ENCODE results near the gene KANK4. TPM values are rescaled to one million over a fixed set of nuclear protein-coding genes. Genes with fewer than 3 reads are reported as not detected.

Gene KANK4
- total RNA-seq, 1 donor from 2014 or later, result 2.4 TPM

DNA sequence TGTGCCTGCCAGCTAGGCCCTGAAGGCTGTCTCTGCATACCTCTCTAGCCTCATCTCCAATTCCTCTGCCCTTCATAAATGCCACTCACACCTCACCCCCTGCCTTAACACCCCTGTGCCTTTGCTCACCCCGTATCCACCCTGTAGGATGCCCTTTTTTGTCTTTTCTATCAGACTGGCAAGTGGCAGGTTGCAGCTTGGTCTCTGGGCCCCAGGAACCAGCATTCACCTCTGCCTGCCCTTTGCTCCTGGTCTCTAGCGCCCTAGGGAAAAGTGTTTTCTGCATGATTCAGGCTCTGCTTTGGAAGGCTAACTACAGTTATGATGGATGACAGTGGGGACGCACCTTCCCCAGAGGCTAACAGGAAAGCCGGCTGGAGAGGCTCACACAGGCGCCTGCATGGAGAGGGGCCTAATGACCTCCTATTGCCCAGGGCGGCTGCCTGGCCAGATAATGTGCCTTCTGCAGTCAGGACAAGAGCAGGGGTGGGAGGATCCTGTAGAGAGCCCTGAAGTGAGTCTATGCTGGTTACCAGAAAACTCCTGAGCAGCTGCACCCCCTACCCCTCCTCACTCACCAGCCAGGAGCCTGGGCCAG is 11.2 kb downstream of the KANK4 start:
- DNase-seq (ENCODE audit: low spot score), result no peak

GRCh38 chr1:62307446-62307845 is 11.8 kb downstream of the KANK4 start:
- no peak for ATAC-seq
- no peak for DNase-seq (ENCODE audit: low spot score)

More for the DNA sequence above, 11.2 kb downstream of the KANK4 start:
- no peak for ATAC-seq

DNA sequence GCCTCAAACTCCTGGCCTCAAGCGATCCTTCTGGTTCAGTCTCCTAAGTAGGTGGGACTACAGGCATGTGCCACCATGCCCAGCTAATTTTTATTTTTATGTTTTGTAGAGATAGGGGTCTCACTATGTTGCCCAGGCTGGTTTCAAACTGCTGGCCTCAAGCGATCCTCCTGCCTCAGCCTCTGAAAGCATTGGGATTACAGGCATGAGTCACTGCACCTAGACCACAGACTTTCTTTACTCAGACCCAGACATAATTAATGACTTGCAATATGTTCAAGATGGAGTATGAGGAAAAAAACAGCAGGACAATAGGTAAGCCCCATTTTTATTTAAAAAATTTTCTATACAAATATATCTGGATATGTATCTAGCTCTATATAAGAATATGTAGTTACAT is 13.2 kb downstream of the KANK4 start:
- DNase-seq (ENCODE audit: low spot score), result no peak
- no peak for ATAC-seq

GRCh38 chr1:62304975-62305374 is 14.3 kb downstream of the KANK4 start:
- no peak for ATAC-seq
- DNase-seq (ENCODE audit: low spot score), result no peak

DNA sequence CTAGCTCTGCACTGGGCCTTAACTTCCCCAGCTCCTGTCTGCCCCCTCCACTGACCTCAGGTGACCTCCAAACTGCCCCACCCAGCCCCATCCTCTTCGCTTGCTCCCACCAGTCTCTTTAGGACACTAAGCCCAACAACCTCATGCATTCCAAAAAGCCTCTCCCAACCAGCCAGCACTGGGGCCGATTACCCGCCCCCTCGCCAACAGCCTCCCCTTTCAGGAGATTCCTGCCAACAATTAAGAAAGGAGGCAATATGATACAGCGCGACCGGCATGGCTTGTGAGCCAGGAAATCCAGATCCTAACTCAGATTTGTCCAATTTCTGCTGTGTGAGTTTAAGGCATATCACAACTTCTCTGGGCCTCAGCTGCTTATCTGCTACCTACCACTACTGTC is 14.7 kb downstream of the KANK4 start:
- DNase-seq (ENCODE audit: low spot score) (no peak), ATAC-seq (no peak)

- DNase-seq (ENCODE audit: low spot score) (no peak), ATAC-seq (no peak)
These were observed 17.4 kb downstream of the KANK4 start for GRCh38 chr1:62301726-62302390.

- DNase-seq (ENCODE audit: low spot score), result no peak
- peak; percentile 47 for ATAC-seq
These were observed 19.6 kb downstream of the KANK4 start for GRCh38 chr1:62299426-62300200.

DNA sequence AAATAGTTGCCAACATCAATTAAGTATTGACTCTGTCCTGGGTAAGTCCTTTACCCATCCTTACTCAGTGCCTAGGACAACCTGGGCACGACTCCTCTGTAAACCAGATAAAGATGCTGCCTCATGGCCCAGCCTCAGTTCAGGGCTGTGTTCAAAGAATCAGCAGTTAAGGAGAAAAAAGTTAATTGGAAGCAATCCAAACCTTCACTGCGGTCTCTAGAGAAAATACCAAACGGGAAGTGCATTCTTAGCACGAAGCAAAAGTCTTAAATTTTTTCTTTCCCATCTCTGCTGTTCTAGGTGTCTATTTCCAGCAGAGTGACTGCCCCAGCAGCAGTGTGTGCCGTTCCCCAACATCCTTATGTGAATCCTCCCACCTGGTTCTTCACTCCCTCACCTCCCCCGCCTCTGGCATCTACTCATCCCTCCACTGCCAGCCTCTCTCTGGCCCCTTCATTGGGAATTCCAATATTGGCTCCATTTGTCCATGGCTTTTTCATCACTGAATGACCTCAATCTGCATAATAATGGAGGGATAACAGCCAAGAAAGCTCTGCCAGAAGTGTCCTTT is 23.2 kb downstream of the KANK4 start:
- no peak for ATAC-seq
- no peak for DNase-seq (ENCODE audit: low spot score)

DNA sequence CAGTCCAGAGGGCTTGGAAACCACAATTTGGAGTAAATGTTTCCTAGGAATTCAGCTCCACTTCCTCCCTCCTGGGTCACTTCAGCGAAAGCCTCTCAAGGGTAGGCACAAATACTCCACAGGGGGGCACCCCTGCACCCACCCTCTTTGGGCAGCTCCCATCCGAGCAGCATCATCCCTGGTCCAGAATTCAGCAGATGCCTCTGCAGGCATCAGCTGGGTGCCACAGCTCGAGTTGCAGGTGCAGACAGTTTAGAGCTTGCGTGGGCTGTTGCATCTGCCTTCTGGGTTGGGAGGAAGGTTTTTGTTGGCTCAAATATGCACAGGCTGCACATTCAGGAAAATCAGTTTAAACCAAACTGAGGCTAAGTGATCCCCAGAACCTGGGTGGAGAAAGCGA is 25.0 kb downstream of the KANK4 start:
- DNase-seq (ENCODE audit: low spot score) (no peak), ATAC-seq (peak; percentile 66)

- no peak for ATAC-seq
- DNase-seq (ENCODE audit: low spot score), result no peak
These were observed 30.6 kb downstream of the KANK4 start for GRCh38 chr1:62288662-62289061.

GRCh38 chr1:62288224-62288623 is 31.0 kb downstream of the KANK4 start:
- no peak for DNase-seq (ENCODE audit: low spot score)
- no peak for ATAC-seq

GRCh38 chr1:62286786-62287224 is 32.4 kb downstream of the KANK4 start:
- ATAC-seq (no peak), DNase-seq (ENCODE audit: low spot score) (no peak)

- no peak for DNase-seq (ENCODE audit: low spot score)
- peak; percentile 75 for ATAC-seq
These were observed 33.0 kb downstream of the KANK4 start for GRCh38 chr1:62285984-62286785.

DNA sequence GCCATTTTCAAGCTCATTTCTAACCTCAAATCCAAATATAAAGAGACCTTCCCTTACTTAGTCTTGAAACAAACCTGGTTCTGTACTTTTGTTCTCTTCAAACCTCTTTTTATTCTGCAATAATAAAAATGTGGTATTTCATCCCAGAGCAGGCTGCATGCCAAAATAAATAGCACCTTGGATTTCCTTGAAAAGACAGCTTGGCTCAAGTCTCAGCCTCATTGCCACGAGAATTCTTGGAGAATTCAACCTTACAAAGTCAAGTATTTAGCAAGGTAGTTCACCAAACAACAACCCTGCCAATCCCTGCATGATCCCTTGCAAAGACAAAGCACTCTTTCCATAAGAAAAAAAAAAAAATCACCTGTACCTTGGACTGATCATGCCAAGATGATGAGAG is 33.8 kb downstream of the KANK4 start:
- no peak for DNase-seq (ENCODE audit: low spot score)
- ATAC-seq, result no peak

- ATAC-seq, result no peak
- DNase-seq (ENCODE audit: low spot score), result no peak
These were observed 35.2 kb downstream of the KANK4 start for GRCh38 chr1:62283986-62284385.

DNA sequence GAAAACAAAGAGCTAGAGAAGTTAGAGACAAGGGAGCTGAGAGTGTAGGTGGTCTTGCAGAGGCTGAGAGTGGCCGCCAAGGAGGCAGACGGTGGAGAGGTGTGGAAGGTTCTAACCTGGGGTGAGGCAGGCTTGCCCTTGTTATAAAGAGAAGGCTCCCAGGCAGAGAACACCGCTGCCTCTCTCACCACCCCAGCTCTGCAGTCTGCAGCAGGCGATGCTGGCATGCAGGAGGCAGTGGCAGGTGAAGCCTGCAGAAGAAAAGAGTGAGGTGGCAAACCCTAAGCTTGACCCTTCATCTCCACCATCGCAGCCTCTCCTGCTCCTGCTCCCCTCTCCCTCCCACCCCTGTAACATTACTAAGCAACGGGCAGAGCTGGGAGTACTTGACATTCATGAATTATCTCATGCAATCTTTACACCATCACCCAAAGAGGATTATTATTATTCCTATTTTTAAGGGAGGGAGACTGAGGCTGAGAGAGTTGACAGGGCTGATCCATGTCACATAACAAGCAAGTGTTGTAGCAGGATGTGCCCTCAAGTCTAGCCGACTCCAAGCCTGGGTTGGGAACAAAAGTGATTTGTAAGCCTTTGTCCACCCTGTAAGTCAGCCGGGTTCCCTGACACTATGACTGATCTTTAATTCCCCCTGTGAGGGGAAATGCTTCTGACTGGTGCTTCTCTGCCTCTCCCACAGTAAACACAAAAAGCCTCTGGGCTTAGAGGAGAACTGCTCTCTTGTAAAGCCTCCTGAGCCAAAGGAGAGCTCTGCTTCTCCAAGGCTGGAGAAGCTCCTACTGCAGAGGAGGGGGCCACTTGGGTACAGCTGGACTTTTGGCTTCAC is 36.1 kb downstream of the KANK4 start:
- DNase-seq (ENCODE audit: low spot score) (no peak), ATAC-seq (no peak)

- no peak for ATAC-seq
- DNase-seq (ENCODE audit: low spot score), result no peak
These were observed 37.2 kb downstream of the KANK4 start for GRCh38 chr1:62281922-62282555.

DNA sequence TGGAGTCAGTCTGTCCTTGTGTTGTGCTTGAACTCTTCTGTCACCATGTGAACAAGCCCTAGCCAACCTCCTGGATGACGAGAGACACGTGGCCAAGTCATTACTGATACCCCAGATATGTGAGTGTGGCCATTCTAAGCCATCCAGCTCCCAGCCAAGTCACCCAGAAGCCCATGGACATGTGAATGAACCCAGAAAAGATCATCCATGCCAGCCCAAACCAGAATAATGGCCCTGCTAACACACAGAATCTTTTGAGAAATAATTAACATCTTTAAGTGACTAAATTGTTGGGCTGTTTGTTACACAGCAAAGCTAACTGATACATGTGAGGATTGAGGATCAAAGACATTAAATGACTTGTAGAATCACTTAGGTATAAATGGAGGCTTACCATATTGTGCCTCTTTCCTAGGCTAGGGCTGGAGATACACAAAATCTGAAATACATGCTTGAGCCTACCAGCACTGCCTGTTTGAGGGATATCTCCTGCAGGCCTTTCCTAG is 38.2 kb downstream of the KANK4 start:
- no peak for ATAC-seq
- DNase-seq (ENCODE audit: low spot score), result no peak

DNA sequence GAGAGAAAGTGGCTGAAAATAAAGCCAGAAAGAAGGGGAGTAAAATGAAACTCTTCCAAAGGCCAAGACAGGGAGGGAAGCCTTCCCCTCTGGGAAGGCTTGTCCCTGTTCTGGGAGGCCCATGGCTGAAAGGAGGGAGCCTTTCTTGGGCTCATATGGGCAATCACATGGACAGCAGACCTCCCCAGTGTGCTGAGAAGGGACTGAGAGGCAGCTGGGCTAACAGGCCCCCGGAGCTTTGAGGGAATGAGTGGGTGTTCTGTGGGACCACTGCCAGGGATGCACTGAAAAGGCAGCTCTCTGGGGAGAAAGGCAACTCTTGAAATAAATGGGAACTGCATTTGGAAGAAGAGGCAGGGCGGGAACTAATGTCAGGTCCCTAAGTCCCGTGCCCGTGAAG is 39.1 kb downstream of the KANK4 start:
- DNase-seq (ENCODE audit: low spot score), result no peak

More for the DNA sequence above, 39.1 kb downstream of the KANK4 start:
- no peak for ATAC-seq
